HG02763 (cell line): ENCODE data around the gene CAMKMT.
"Not testable (repeated sequence)": the region's sequence is repeated elsewhere in the genome, so short reads cannot be mapped to it uniquely, and the experiment has no call there.

Source experiments
- ATAC-seq: cut with Tn5 transposase; IDR thresholded peaks from one replicate; pipeline ENCODE4 v1.9.1; 2021; ENCODE audit warnings: mild to moderate bottlenecking, moderate library complexity; ENCODE audit not compliant: unreplicated experiment

Gene CAMKMT

DNA sequence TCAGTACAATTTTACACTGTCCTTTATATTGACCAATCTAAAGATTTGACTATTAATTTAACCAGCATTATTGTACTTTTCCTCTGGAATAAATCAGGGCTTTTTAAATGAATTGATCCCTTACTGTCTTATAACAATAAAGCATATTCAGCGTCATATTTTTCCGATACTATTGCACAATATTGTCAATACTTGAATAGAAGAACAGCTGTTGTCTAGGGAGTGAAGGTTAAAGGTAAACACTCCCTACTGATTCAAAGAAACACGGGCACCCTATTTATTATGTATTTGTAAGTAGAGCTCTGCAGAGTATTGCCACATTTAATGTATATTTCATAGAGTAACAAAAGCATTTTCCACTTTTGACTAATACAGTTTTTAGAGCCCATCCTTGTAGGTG lies 134.4 kb downstream of the CAMKMT start:
- ATAC-seq, result no peak

DNA sequence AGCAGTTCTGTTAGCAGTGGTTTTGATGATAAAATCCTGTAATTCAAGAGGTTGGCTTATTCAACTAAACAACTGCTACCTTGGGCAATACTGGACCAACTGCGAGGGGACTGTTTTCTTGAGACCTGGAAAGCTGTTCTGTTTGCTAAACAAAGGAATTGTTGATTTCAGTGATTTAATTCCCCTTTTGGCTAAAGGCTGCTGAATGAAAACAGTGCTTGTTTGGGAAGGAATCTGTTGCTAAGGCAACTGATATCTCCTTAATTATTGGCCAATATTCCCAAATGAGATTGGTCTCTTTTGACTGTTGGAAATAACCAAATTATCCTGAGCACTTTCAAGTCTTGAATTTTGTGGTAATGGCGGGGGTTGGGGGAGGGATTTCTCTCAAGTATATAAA lies 136.8 kb downstream of the CAMKMT start:
- no peak for ATAC-seq

DNA sequence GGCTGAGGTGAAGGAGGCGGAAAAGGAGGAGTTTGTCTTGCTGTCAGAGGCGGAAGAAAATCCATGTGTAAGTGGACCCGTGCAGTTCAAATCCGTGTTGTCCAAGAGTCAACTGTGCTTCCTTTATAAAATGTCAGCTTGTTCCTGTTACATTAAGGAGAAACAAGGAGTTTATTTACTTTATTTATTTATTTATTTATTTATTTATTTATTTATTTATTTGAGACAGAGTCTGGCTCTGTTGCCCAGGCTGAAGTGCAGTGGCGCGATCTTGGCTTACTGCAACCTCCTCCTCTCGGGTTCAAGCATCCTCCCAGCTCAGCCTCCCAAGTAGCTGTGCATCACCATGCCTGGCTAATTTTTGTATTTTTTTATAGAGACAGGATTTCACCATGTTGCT lies 143.9 kb downstream of the CAMKMT start:
- not testable (repeated sequence) for ATAC-seq

DNA sequence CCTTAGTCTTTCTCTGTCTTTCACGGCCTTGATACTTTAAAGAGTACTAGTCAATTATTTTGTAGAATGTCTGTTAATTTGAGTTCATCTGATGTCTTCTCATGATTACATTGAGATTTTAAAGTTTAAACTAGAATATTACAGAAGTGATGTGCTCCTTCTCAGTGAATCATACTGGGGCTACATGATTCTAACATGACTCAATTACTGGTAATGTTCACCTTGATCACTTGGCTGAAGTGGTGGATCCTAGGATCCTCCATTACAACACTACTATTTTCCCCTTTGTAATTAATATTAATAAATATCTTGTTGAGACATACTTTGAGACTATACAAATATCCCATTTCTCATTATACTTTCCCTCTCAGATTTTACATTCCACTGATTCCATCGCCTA lies 148.5 kb downstream of the CAMKMT start:
- no peak for ATAC-seq

DNA sequence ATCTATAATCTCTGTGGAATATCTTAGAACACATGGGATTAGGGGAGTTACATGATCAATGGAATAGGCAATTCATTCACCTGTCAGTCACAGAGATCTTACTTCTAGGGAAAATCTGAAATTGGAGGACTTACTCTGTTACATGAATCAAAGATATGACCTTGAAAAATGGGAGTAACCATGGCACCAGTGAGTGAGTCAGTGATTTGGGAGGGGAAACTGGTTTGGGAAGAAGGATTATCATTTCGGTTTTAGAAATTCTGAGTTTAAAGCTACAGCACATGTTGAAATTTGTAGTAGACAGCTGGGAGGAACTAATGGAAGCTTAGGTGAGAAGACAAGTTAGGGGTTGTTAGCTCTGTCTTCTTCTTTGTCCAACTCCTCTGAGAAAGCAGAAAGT lies 153.7 kb downstream of the CAMKMT start:
- ATAC-seq, result no peak

DNA sequence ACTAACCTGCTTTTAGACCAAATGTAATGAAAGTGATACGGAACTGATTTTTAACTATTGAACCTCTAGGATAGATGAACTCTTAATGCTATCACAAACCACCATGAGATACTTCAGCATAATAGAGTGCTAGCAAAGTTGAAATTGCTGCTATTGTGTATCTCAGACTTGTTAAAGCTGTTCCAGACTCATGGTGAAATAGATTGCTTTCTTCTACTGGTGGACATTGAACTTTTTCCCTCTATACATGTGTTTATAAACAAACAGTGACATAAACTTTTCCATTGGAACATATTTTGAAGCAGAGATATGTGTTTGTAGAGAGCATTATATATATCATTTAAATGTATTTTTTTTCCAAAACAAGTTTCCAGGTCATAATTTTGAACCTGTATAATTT lies 157.3 kb downstream of the CAMKMT start:
- ATAC-seq, result no peak

DNA sequence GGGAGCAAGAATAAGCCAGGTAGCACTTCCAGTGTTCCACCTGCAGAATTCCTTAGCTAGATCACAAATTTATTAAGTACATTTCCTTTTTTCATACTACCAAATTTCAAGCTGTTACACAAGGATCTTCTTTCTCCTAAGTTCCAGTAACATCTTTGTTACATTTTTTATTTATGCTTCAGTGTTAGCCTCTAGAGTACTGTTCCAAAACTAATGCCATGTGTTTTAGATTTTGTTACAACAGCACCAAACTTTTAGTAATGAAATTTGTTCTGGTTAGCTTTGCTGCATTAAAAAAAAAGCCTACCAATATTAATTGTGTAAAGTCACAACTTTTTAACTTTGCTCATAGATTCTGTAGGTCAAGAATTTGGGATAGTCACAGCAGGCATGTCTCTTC lies 161.1 kb downstream of the CAMKMT start:
- ATAC-seq, result no peak

DNA sequence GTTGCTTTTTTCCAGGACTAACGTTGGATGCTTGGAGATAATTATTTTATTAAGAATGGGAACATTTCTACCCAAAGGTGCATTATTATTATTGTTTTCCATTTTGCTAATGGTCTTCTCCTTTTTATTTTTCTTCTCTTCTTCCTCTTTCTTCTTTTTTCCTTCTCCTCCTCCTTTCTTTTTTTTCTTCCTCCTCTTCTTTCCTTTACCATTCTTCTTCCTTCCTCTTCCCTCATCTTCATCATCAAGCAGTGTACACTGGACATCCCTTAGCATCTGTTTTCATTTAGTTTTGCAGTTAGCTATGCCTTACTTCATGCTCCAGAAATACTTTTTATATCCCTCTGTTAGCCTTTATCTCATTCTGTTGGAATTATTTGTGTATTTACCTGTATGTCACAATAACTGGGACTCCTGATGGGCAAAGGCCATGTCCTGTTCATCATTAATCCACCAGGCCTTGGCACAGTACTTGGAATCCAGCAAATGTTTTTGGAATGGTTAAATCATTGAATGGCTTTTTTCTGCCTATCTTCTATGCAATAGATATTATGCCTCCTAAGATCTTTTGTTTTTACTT lies 162.7 kb downstream of the CAMKMT start:
- no peak for ATAC-seq

DNA sequence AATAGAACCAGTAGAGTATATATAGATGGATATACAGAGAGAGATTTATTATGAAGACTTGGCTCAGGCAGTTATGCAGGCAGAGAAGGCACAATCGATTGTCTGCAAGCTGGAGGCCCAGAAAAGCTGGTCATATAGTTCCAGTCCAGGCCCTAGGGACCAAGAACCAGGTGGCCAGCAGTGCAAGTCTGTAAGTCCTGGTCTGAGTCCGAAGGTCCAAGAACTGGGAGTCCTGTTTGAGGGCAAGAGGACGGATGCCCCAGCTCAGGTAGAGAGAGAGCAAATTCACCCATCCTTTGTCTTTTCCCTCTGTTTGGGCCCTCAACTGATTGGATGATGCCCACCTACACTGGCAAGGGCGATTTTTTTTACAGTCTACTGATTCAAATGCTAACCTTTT lies 164.6 kb downstream of the CAMKMT start:
- ATAC-seq, result no peak

DNA sequence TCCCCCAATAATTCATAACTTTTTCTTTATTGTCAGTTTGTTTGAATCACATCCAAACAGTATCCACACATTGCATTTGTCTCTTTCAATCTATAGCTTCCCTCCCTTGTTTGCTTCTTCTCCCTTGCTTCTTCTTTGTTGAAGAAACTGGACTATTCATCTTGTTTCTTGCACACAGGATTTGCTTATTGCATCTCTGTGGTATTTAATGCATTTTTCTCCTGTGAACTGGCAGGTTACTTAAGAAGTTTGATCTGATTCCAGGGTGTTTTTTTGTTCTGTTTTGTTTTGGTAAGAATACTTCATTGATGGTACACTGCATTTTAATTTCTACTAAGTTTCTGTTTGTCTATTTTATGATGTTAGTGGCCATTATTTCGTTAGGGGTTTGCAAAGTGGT lies 166.8 kb downstream of the CAMKMT start:
- ATAC-seq, result no peak

DNA sequence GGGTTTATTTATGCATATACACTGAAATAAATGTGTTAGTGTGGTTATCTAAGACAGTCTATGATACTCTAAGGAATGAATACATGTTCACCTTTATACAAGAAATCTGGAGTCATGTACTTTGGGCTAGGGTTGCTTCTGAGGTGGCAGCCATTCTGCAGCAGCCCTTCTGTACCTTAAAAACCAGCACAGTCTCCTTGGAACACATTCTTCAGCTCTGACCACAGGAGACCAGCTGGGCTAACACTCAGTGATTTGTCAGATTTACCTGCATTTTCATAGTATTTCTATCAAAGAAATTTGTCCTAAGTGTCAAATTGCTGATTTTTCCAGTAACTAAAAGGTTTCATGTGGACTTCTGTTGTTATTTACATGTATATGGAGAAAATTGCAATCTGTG lies 167.7 kb downstream of the CAMKMT start:
- no peak for ATAC-seq

DNA sequence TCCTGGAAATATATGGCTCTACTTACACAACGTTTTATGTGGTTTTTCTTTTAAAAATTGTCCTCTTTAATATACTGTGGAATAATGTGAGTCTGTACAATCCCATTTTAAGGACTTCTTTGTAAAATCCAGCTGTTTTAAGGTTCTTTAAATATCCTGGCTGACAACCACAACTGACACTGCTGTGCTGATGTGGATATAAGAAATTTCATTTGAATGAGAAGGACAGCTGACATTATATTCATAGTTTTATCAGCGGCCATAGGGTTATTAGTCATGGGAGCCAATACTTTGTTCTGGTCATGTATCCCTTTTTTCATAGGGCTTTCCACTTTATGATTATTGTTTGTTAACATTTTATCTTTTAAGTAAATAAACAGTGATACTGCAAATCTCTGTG lies 169.5 kb downstream of the CAMKMT start:
- no peak for ATAC-seq

DNA sequence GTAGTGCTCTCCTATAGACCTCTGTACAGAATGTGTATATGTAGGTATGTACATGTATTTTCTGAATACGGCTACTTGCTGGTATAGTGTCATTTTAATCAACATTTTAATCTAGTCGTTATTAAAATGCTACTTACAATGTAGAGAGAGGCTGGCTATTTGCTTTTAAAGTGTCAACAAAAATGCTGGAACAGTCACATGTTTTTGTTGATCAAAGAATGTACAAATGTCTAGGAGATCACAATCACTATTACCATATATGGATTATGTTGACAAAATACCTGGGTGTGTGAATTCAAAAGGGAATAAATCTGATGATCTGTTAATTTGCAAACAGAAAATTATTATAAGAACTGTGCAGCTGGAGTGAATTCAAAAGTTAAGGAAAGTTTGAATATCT lies 170.3 kb downstream of the CAMKMT start:
- ATAC-seq, result no peak

DNA sequence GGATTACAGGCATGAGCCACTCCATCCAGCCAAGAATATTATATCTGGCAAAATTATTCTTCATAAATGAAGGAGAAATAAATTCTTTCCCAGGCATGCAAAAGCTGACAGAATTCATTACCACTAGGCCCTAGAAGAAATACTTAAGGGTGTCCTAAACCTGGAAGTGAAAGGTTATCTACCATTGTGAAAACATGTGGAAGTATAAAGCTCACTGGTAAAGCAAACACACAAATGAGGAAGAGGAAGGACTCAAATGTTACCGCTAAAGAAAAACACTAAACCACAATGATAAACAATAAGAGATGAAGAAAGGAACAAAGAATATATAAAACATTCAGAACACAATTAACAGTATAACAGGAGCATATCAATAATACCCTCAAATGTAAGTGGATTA lies 171.8 kb downstream of the CAMKMT start:
- ATAC-seq, result no peak

DNA sequence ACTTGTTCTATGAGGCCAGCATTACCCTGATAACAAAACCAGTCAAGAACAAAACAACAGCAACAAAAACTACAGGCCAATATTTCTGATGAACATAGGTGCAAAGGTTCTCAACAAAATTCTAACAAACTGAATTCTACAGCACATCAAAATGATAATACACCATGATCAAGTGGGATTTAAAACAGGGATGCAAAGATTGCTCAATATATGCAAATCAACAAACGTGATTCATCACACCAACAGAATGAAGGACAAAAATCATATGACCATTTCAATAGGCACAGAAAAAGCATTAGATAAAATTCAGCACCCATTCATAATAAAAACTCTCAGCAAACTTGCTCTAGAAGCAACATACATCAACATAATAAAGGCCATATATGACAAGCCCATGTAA lies 173.6 kb downstream of the CAMKMT start:
- no peak for ATAC-seq

DNA sequence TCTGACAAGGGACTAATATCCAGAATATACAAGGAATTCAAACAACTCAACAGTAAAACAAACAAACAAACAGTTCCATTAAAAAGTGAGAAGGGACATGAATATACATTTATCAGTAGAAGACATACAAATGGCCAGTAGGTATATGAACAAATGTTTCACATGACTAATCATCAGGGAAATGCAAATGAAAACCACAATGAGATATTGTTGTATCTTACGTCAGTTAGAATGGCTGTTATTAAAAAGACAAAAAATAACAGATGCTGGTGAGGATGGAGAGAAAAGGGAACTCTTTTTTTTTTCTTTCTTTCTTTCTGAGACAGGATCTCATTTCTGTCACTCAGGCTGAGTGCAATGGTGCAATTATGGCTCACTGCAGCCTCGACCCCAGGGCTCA lies 175.5 kb downstream of the CAMKMT start:
- ATAC-seq, result no peak

DNA sequence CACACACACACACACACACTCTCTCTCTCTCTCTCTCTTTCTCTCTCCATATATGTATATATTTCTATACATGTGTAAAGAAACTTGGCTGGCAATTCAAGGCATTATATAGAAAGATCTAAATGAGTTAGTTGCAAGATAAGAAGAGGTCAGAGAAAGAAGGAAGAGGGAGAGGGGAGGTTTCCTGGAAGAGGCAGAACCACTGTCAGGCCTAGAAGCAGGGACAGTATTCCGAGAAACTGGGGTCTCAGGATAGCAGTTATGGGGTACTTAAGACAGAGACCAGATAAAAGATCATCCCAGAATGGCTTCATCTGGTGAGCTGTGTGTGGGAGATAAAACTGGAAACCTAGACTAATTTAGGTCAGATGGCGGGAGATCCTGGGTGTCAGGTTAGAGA lies 180.8 kb downstream of the CAMKMT start:
- no peak for ATAC-seq

DNA sequence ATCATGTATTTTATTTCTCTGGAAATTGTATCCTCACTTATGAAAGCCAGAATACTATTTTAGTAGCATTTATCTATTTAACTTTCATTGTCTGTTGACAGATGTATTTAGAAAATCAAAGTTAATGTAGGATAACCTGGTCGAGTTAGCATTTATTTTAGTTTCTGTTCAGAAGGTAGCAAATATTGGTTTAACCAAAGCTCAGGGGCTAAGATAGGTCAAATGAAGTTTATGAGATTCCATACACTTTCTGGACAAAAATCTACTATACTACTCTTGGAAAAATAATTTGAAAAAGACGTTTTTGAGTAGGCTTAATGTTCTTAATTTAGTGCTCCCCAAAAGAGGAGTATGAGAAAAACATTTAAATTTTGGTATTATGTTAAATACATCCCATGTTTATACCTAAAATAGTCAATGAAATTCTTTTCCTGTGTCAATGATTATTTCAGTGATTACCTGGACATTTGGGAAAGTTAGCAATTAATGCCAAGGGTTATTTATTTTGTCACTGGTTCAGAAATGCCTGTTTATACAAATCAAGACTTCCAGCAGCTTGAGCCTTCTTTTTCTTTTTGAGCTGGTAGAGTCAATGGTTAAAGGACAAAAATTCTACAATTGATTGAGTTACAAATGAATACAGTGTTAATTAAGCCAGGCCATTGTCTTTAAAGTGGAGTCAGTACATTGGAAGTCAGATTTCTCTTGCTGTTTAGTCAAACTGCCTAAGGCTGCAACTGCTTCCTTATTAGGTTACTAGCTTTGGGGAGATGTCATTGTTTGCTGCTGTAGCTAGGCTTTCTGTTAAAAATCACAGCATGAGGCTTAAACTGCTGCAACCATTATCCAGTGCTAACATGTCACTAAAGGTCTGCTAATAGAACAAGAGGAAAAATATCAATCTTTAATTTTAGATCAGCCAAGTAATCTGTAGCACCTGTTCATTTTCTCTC lies 182.3 kb downstream of the CAMKMT start:
- ATAC-seq, result no peak

DNA sequence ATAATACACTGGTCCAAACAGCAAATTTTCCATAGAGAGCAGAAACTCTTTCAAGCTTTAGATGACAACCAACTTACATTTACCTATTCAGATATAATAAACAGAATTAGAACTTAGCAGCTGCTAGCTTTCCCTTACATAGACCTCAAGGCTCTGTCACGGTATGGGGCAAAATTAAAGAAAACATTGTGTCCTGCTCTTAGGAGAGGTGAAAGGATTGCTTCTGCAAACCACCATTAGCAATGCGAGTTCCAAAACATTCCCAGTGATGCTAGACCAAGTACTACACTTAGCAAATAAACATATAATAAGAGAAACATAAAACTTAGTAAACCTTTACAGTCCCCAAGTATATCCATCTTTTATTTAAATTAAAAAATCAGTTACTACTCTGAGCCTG lies 183.3 kb downstream of the CAMKMT start:
- no peak for ATAC-seq

DNA sequence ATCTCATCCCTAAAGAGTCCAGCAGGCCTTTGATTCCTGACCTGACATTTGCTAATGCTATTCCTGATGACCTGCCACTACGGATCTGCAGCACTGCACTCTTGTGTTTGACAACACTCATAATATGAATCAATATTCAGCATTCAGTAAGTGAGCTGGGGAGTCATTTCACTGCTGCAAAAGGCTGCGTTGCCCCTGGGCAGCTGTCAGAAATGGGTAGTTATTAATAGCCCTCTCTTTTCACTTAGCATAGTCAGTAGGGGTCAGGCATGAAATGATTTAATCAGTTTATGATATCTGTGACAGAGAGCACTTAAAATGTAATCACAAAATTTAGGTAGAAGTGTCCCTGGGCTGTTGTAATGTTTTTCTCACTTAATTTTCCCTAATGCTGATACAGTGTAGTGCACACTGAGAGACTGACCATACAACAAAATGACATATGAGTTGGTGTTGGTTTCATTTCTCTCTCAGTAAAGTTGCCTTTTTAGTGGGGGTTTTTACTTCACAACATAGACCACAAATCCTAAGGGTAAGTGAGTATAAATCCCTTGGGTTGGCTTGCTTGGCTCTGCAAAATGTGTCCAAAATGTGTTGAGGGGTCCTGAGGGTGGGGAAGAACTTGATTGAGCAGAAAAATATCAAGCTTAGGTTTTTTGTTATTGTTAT lies 184.8 kb downstream of the CAMKMT start:
- no peak for ATAC-seq

DNA sequence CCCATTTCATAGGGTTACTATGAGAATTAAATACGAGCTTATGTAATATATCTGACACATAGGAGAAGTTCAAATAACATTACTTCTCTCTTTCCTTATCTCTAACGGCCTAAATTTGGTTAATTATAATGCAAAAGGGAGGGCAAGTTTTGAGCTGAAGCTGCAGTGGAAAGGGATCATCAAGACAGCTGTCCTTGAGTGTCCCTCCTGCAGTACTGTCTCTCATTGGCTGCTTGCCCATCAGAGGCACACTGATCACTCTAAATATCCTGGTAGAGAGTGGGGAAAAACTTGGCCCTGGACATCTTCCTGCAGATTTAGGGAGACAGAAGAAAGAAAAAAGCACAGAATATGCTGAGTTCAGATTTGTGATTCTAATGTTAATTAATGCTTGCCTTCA lies 186.0 kb downstream of the CAMKMT start:
- ATAC-seq, result no peak
